AG09309 (cell line): ENCODE results near the gene CIART.
A peak's percentile ranks its signal among the peaks of the same experiment; 100 is the strongest.
"Not testable (repeated sequence)": the region's sequence is repeated elsewhere in the genome, so short reads cannot be mapped to it uniquely, and the experiment has no call there.

Experiments
- DNase-seq: peaks from one replicate; pipeline ENCODE4 v3.0.0-alpha.2; 2010; ENCODE audit warnings: low read depth
- H3K4me3 ChIP-seq: 2 replicates; pipeline ENCODE4 v1.5.1; 2011; ENCODE audit warnings: mild to moderate bottlenecking, low read depth, low read length, moderate library complexity; ENCODE audit not compliant: control insufficient read depth
- TF ChIP-seq, protein P1 (sequence below): IDR thresholded peaks from 2 replicates; pipeline ENCODE4 v1.5.1; 2011; ENCODE audit warnings: mild to moderate bottlenecking, low read depth, low read length, inconsistent platforms; ENCODE audit not compliant: insufficient read depth, control insufficient read depth; ENCODE audit errors: missing control alignments

Gene CIART

DNA sequence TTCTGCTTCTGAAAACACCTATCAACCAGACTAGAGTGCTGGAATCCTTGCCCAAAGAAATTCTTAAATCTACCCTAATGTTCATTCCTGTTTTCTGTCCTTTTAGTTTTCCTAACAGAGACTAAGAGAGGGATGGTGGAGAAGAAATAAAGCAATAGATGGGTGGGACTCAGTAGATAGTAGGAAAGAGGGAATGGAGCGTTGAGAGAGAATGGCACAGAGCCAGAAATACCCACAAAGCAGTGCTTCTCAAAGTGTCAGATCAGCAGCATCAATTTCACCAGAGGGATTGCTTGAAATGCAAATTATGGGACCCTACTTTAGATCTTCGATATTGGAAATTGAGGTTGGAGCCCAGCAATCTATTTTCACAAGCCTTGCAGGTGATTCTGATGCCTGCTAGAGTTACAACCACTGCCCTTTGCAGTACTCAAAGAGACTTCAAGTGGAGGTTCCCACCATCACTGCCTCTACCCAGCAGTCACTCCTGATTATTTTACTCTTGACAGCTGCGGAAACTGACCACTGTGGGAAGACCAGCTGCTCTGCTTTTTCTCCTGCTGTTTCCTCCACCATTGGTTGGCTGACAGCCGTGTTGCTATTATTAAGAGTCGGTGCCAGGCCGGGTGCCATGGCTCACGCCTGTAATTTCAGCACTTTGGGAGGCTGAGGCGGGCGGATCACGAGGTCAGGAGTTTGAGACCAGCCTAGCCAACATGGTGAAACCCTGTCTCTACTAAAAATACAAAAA, 27.6 kb downstream of the CIART start:
- TF ChIP-seq, protein P1, sequence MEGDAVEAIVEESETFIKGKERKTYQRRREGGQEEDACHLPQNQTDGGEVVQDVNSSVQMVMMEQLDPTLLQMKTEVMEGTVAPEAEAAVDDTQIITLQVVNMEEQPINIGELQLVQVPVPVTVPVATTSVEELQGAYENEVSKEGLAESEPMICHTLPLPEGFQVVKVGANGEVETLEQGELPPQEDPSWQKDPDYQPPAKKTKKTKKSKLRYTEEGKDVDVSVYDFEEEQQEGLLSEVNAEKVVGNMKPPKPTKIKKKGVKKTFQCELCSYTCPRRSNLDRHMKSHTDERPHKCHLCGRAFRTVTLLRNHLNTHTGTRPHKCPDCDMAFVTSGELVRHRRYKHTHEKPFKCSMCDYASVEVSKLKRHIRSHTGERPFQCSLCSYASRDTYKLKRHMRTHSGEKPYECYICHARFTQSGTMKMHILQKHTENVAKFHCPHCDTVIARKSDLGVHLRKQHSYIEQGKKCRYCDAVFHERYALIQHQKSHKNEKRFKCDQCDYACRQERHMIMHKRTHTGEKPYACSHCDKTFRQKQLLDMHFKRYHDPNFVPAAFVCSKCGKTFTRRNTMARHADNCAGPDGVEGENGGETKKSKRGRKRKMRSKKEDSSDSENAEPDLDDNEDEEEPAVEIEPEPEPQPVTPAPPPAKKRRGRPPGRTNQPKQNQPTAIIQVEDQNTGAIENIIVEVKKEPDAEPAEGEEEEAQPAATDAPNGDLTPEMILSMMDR, result no peak

DNA sequence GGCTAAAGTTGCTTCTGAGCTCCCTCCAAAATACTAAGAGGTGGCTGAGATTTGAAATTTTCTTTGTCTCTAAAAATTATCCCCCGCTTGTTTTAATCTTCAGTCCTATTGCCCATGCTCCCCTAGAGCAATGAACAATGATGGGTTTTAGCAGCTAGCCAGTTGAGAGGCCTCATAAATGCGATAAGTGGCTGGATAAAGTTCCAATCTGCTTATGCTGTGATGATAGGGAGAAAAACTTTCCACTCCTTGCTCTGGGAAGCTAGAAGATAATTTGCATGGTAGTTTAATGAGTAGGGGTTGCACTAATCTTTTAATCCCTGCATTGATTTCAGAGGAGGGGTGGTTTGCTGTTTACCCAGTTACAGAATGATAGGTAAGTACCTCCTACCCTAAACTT, 29.4 kb downstream of the CIART start:
- no peak overlapping the region for H3K4me3 ChIP-seq
- no peak for DNase-seq
- TF ChIP-seq, protein P1, result no peak

More for the DNA sequence above, 27.6 kb downstream of the CIART start:
- DNase-seq, result no peak
- H3K4me3 ChIP-seq, result no peak overlapping the region

DNA sequence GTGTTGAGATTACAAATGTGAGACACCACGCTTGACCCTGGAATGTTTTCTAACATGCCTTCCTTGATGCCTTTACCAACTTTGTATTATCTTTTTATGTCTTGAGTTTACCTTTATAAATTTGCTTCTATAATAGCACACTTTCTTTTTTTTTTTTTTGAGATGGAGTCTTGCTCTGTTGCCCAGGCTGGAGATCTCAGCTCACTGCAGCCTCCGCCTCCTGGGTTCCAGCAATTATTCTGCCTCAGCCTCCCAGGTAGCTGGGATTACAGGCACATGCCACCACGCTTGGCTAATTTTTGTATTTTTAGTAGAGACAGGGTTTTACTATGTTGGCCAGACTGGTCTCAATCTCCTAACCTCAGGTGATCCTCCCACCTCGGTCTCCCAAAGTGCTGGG, 32.3 kb downstream of the CIART start:
- not testable (repeated sequence) for H3K4me3 ChIP-seq, DNase-seq

DNA sequence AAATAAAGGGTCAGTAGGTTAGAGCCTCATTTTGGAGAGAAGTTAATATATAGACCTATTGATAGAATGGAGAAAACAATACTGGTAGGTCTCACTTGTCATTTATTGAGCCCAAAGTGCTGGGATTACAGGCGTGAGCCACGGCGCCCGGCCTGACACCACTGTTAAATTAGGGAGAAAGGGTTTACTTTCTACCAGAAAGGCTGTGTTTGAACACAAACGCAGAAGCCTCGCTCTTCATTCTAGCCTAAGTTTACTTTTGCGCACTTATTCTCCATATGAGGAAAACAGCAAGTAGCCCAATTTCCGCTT, 38.3 kb downstream of the CIART start:
- TF ChIP-seq, protein P1, result no peak
- DNase-seq, result no peak
- peak overlapping the region; percentile 70 for H3K4me3 ChIP-seq

DNA sequence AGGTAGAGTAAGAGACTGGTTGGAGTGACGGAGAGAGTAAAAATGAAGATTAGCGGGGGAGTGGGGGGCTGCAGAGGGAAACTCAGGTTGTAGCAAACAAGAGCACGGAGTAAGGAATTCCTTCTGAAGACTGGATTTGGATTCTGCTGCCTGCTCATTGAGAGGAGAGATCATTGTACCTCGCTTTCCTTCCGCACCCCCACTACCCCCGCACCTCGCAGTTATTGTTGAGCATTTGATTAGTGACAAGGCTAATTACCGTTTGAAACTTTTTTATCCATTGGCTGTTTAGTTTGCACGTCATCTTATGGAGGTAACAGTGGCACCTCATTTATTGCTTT, 39.4 kb downstream of the CIART start:
- DNase-seq, result no peak
- TF ChIP-seq, protein P1, result no peak

DNA sequence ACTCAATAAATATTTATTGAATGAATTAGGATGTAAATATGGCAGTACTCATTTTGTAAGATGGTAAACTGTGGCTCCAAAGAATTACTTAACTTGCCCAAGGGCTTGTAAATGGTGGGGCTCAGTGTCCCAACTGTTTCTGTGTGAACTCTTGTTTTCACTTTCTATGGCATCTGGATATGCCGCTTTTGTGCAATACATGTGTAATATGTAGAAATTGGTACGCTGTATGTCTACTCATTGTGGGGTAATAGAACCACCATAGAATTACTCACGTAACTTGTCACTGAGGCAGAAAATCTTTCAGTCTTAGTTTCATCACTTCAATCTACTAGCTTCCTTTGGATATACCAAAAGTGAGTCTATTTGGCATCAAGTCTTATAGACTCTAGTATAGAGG, 40.0 kb downstream of the CIART start:
- H3K4me3 ChIP-seq, result peak overlapping the region; percentile 70
- TF ChIP-seq, protein P1, result no peak
- DNase-seq, result peak; percentile 27

More for the DNA sequence above, 39.4 kb downstream of the CIART start:
- peak overlapping the region; percentile 70 for H3K4me3 ChIP-seq

DNA sequence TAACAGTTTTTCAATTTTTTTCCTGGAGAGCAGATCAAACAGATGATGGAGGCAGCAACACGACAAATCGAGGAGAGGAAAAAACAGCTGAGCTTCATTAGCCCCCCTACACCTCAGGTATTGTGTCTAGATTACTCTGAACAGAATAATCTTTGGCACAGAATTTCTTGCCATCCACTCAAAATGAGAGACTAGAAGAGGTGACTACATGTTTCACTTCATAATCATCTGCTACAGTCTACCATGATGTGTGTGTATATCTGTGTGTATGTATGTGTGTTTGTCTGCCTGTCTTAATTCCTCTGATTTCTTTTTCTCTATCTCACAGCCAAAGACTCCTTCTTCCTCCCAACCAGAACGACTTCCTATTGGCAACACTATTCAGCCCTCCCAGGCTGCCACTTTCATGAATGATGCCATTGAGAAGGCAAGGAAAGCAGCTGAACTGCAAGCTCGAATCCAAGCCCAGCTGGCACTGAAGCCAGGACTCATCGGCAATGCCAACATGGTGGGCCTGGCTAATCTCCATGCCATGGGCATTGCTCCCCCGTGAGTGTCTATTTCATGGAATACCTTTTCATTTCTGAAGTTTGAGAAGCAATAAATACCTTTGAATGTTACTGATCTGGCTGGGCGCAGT, 50.4 kb downstream of the CIART start:
- no peak overlapping the region for H3K4me3 ChIP-seq
- TF ChIP-seq, protein P1, result no peak

More for the DNA sequence above, 50.4 kb downstream of the CIART start:
- DNase-seq, result no peak
